ENCODE measurements around the gene RNF31.

RNF31 gene

DNA sequence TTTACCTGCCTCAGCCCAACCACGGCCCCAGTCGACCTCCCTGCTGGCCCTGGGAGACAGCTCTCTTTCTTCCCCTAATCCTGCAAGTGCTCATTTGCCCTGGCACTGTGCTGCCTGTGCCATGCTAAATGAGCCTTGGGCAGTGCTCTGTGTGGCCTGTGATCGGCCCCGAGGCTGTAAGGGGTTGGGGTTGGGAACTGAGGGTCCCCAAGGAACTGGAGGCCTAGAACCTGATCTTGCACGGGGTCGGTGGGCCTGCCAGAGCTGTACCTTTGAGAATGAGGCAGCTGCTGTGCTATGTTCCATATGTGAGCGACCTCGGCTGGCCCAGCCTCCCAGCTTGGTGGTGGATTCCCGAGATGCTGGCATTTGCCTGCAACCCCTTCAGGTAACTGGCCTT, 2.8 kb downstream of the RNF31 start:
- CTCF ChIA-PET, result interaction anchor here (1.7 to 8.0 kb wide), 2 partner anchors 11 to 92 kb away, joined by 3 to 67 read pairs; partner anchors contain the start of gene IRF9
- no peak for DNase-seq
- H3K27ac Mint-ChIP-seq, result no peak overlapping the region
- no peaks in the 10 kb centered on the region for H3K27me3 Mint-ChIP-seq
- peaks cover 61% of the 10 kb centered on the region for H3K36me3 Mint-ChIP-seq
- no peaks in the 10 kb centered on the region for H3K9me3 Mint-ChIP-seq
- peaks cover 45% of the 10 kb centered on the region for H3K4me1 Mint-ChIP-seq
- no peak overlapping the region for H3K4me3 Mint-ChIP-seq

GRCh38 chr14:24150567-24150966, 3.3 kb downstream of the RNF31 start:
- no peak overlapping the region for H3K4me3 Mint-ChIP-seq
- H3K36me3 Mint-ChIP-seq, result peaks cover 62% of the 10 kb centered on the region
- peak overlapping the region; percentile 75 for H3K27ac Mint-ChIP-seq
- no peaks in the 10 kb centered on the region for H3K9me3 Mint-ChIP-seq
- no peak for DNase-seq
- H3K27me3 Mint-ChIP-seq, result no peaks in the 10 kb centered on the region
- H3K4me1 Mint-ChIP-seq, result peaks cover 41% of the 10 kb centered on the region
- CTCF ChIA-PET, result interaction anchor here (0.6 to 8.0 kb wide), 4 partner anchors 10 to 92 kb away, joined by 3 to 67 read pairs (median 4); partner anchors contain the start of gene IRF9

DNA sequence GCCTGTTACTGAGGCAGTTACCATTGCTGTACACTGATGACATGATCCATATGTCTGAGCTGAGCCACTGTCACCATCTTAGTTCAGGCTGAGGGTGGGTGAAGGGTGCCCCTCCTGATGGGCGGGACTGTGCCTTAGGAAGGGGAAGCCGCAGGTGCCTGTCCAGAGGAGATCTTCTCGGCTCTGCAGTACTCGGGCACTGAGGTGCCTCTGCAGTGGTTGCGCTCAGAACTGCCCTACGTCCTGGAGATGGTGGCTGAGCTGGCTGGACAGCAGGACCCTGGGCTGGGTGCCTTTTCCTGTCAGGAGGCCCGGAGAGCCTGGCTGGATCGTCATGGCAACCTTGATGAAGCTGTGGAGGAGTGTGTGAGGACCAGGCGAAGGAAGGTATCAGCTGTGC, 3.7 kb downstream of the RNF31 start:
- peaks cover 40% of the 10 kb centered on the region for H3K4me1 Mint-ChIP-seq
- no peaks in the 10 kb centered on the region for H3K9me3 Mint-ChIP-seq
- no peak for DNase-seq
- peaks cover 62% of the 10 kb centered on the region for H3K36me3 Mint-ChIP-seq
- no peak overlapping the region for H3K27ac Mint-ChIP-seq
- H3K27me3 Mint-ChIP-seq, result no peaks in the 10 kb centered on the region
- CTCF ChIA-PET, result interaction anchor here (0.6 to 8.0 kb wide), 4 partner anchors 10 to 93 kb away, joined by 3 to 67 read pairs (median 4); partner anchors contain the start of gene IRF9
- no peak overlapping the region for H3K4me3 Mint-ChIP-seq

DNA sequence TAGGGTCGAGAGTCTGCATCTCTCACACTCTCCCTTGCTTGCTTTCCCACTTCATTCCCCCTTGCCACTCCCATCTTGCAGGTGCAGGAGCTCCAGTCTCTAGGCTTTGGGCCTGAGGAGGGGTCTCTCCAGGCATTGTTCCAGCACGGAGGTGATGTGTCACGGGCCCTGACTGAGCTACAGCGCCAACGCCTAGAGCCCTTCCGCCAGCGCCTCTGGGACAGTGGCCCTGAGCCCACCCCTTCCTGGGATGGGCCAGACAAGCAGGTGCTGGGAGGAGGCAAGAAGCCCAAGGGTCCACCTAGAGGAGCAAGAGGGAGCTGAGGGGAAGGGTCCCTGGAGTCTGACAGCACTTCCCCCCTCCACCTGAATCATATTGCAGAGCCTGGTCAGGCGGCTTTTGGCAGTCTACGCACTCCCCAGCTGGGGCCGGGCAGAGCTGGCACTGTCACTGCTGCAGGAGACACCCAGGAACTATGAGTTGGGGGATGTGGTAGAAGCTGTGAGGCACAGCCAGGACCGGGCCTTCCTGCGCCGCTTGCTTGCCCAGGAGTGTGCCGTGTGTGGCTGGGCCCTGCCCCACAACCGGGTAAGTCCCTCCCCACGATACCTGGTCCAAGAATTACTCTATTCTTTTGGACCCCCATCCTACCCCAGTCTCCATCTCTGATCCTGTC, 4.2 kb downstream of the RNF31 start:
- Mint-ChIP-seq H3K27ac (no peak overlapping the region), H3K4me3 (no peak overlapping the region), H3K4me1 (peaks cover 40% of the 10 kb centered on the region), H3K9me3 (no peaks in the 10 kb centered on the region), H3K36me3 (peaks cover 58% of the 10 kb centered on the region), H3K27me3 (no peaks in the 10 kb centered on the region)
- no peak for DNase-seq
- CTCF ChIA-PET, result interaction anchor here (0.9 to 8.0 kb wide), 2 partner anchors 9 to 14 kb away, joined by 3 to 67 read pairs; partner anchors contain the start of gene IRF9

- Mint-ChIP-seq H3K27me3 (no peaks in the 10 kb centered on the region), H3K9me3 (no peaks in the 10 kb centered on the region), H3K36me3 (peaks cover 62% of the 10 kb centered on the region), H3K27ac (peak overlapping the region; percentile 7), H3K4me3 (no peak overlapping the region), H3K4me1 (peaks cover 28% of the 10 kb centered on the region)
- CTCF ChIA-PET, result interaction anchor here (0.7 to 1.3 kb wide), 3 partner anchors 46 to 97 kb away, joined by 3 read pairs; partner anchors contain the start of gene MDP1
- no peak for DNase-seq
Observed at GRCh38 chr14:24155100-24155499, 7.8 kb downstream of the RNF31 start.

- Mint-ChIP-seq H3K4me3 (no peak overlapping the region), H3K36me3 (peaks cover 67% of the 10 kb centered on the region), H3K4me1 (peaks cover 37% of the 10 kb centered on the region), H3K27me3 (peaks cover 6% of the 10 kb centered on the region), H3K27ac (peak overlapping the region; percentile 61), H3K9me3 (no peaks in the 10 kb centered on the region)
- DNase-seq, result no peak
- CTCF ChIA-PET, result interaction anchor here (0.7 kb wide), 1 partner anchor 9 kb away, joined by 3 read pairs; the partner anchor contains the start of gene RNF31
Observed at GRCh38 chr14:24156840-24157239, 9.5 kb downstream of the RNF31 start.

- Mint-ChIP-seq H3K4me3 (no peak overlapping the region), H3K27me3 (peaks cover 6% of the 10 kb centered on the region), H3K9me3 (no peaks in the 10 kb centered on the region), H3K27ac (peak overlapping the region; percentile 61), H3K4me1 (peaks cover 39% of the 10 kb centered on the region), H3K36me3 (peaks cover 68% of the 10 kb centered on the region)
- no peak for DNase-seq
- CTCF ChIA-PET, result interaction anchor here (0.7 to 1.4 kb wide), 2 partner anchors 10 to 99 kb away, joined by 3 read pairs; partner anchors contain the start of gene RNF31
Observed at GRCh38 chr14:24157331-24157730, 10.0 kb downstream of the RNF31 start.

DNA sequence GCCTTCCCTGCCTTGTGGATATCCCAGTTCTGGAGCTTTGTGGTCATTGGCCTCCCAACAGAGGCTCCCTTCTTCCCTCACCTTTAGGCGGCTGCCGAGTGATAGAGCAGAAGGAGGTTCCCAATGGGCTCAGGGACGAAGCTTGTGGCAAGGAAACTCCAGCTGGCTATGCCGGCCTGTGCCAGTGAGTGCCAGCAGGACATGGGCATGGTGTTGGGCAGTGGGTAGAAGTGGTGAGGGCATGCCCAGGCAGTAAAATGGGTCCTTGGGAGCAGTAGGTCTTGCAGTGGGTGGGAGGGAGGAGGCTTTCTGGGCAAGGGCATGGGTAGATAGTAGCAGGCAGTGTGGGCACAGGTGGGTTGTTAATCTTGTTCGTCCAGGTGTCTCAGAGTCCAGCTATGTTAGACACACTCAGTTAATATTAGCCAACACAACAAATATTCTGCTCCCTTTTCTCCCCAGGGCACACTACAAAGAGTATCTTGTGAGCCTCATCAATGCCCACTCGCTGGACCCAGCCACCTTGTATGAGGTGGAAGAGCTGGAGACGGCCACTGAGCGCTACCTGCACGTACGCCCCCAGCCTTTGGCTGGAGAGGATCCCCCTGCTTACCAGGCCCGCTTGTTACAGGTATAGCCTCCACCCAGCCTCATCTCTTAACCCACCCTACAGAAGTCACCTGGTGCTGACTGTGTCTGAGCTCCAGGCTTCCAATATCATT, 12.6 kb downstream of the RNF31 start:
- peaks cover 56% of the 10 kb centered on the region for H3K4me1 Mint-ChIP-seq
- no peak for DNase-seq
- H3K9me3 Mint-ChIP-seq, result no peaks in the 10 kb centered on the region
- H3K4me3 Mint-ChIP-seq, result no peak overlapping the region
- peak overlapping the region; percentile 99 for H3K27ac Mint-ChIP-seq
- H3K27me3 Mint-ChIP-seq, result peaks cover 6% of the 10 kb centered on the region
- peaks cover 81% of the 10 kb centered on the region for H3K36me3 Mint-ChIP-seq
- CTCF ChIA-PET, result interaction anchor here (1.0 to 3.2 kb wide), 14 partner anchors 11 to 137 kb away, joined by 3 to 67 read pairs (median 8); partner anchors contain the start of genes DCAF11, EMC9, NRL and PSME1

GRCh38 chr14:24160499-24160849, 13.2 kb downstream of the RNF31 start:
- Mint-ChIP-seq H3K9me3 (no peaks in the 10 kb centered on the region), H3K27me3 (peaks cover 6% of the 10 kb centered on the region), H3K27ac (peak overlapping the region; percentile 99), H3K36me3 (peaks cover 81% of the 10 kb centered on the region), H3K4me3 (no peak overlapping the region), H3K4me1 (peaks cover 61% of the 10 kb centered on the region)
- CTCF ChIA-PET, result interaction anchor here (1.0 to 3.2 kb wide), 20 partner anchors 11 to 137 kb away, joined by 3 to 67 read pairs (median 6); partner anchors contain the start of genes DCAF11, EMC9, NRL and PSME1
- DNase-seq, result no peak

- H3K27me3 Mint-ChIP-seq, result peaks cover 6% of the 10 kb centered on the region
- no peaks in the 10 kb centered on the region for H3K9me3 Mint-ChIP-seq
- H3K36me3 Mint-ChIP-seq, result peaks cover 80% of the 10 kb centered on the region
- peak; percentile 98 for DNase-seq
- peak within 1 kb of the TSS; percentile 99 for H3K27ac Mint-ChIP-seq
- H3K4me1 Mint-ChIP-seq, result peaks cover 63% of the 10 kb centered on the region
- peak within 1 kb of the TSS; percentile 97 for H3K4me3 Mint-ChIP-seq
- CTCF ChIA-PET, result interaction anchor here (0.6 to 3.2 kb wide), 27 partner anchors 9 to 136 kb away, joined by 3 to 67 read pairs (median 6); partner anchors contain the start of genes CARMIL3, DCAF11, EMC9 and IPO4
Observed at GRCh38 chr14:24160850-24161804, 13.8 kb downstream of the RNF31 start, which contains the start of gene IRF9. Gene IRF9 (plus strand): TSS chr14:24161265. CDS start chr14:24162145, 880 bp downstream.

GRCh38 chr14:24162093-24162492, 14.8 kb downstream of the RNF31 start:
- H3K4me3 Mint-ChIP-seq, result peak overlapping the region; percentile 97
- H3K36me3 Mint-ChIP-seq, result peaks cover 84% of the 10 kb centered on the region
- H3K27me3 Mint-ChIP-seq, result peaks cover 6% of the 10 kb centered on the region
- no peaks in the 10 kb centered on the region for H3K9me3 Mint-ChIP-seq
- peaks cover 67% of the 10 kb centered on the region for H3K4me1 Mint-ChIP-seq
- H3K27ac Mint-ChIP-seq, result peak overlapping the region; percentile 99
- CTCF ChIA-PET, result interaction anchor here (0.9 to 3.2 kb wide), 14 partner anchors 9 to 135 kb away, joined by 3 to 67 read pairs (median 6); partner anchors contain the start of genes DCAF11, EMC9, NRL and PSME1
- no peak for DNase-seq

DNA sequence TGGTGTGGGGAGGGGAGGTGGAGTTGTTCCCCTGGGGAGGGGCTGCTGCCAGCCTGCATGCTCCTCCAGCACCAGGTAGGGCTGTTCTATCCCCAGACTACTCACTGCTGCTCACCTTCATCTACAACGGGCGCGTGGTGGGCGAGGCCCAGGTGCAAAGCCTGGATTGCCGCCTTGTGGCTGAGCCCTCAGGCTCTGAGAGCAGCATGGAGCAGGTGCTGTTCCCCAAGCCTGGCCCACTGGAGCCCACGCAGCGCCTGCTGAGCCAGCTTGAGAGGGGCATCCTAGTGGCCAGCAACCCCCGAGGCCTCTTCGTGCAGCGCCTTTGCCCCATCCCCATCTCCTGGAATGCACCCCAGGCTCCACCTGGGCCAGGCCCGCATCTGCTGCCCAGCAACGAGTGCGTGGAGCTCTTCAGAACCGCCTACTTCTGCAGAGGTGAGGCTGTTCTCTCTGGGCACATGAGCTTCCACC, 17.3 kb downstream of the RNF31 start:
- Mint-ChIP-seq H3K4me3 (peak overlapping the region; percentile 29), H3K27ac (peak overlapping the region; percentile 70), H3K27me3 (peaks cover 6% of the 10 kb centered on the region), H3K9me3 (no peaks in the 10 kb centered on the region), H3K4me1 (peaks cover 76% of the 10 kb centered on the region), H3K36me3 (peaks cover 81% of the 10 kb centered on the region)
- CTCF ChIA-PET, result interaction anchor here (0.8 to 1.3 kb wide), 3 partner anchors 13 to 133 kb away, joined by 3 to 4 read pairs (median 3); no protein-coding TSS in a partner anchor
- DNase-seq, result no peak

DNA sequence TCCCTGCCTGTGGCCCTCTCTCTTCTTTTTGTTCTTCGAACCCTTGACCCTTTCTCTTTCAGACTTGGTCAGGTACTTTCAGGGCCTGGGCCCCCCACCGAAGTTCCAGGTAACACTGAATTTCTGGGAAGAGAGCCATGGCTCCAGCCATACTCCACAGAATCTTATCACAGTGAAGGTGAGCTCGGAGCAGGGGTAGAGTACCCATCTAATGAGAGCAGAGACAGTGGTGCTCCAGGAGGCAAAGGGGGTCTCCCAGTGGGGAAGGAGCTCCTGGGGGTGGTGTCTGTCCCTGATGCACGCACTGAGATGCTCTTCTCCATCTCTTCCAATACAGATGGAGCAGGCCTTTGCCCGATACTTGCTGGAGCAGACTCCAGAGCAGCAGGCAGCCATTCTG, 18.5 kb downstream of the RNF31 start:
- H3K36me3 Mint-ChIP-seq, result peaks cover 79% of the 10 kb centered on the region
- H3K27ac Mint-ChIP-seq, result no peak overlapping the region
- H3K27me3 Mint-ChIP-seq, result peaks cover 5% of the 10 kb centered on the region
- DNase-seq, result no peak
- H3K9me3 Mint-ChIP-seq, result no peaks in the 10 kb centered on the region
- CTCF ChIA-PET, result interaction anchor here (1.3 kb wide), 1 partner anchor 15 kb away, joined by 3 read pairs; no protein-coding TSS in a partner anchor
- no peak overlapping the region for H3K4me3 Mint-ChIP-seq
- peaks cover 72% of the 10 kb centered on the region for H3K4me1 Mint-ChIP-seq

Data from activated naive CD4-positive, alpha-beta T cell treated with anti-CD3 and anti-CD28 coated beads, Interleukin-2, amount 10 ng/mL, durations not matched to agents 7 days and 5 days (primary cell).